ENCODE data around the gene BBS9. TPM values are rescaled to one million over a fixed set of nuclear protein-coding genes. Genes with fewer than 3 reads are reported as not detected.

The BBS9 gene
- total RNA-seq, 2 donors from 2014 or later = 7.9 to 11.0 TPM

DNA sequence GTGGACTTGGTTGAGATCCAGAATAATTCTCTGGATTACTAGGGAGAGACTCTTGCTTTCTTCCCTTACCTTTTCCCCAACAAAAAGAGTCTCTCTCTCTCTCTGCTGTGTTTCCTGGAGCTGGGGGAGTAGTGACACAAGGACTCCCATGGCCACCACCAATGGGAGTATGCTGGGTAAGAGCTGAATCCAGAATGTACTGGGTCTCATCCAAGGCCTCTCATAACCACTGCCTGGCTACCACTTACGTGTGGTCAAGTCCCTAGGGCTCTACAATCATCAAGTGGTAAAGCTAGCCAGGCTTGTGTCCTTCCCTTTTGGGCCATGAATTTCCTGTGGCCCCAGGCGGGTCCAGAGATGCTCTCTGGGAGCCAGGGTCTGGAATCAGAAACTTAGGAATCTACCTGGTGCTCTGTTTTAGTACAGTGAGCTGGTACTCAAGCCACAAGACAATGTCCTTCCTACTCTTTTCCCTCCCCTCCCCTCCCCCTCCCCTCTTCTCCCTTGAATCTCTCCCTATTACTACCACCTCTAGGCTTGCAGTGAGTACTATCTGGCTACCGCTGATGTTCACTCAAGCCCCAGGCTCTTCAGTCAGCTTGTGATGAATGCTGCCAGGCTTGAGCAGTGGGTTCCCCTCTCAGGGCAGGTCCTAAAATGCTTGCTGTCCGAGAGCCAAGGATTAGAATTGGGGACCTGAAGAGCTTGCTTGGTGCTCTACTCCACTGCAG is 196.6 kb downstream of the BBS9 start:
- DNase-seq = no peak
- intact Hi-C loops (cut with DNase I, micrococcal nuclease) = no loop called here
- no peak for ATAC-seq

DNA sequence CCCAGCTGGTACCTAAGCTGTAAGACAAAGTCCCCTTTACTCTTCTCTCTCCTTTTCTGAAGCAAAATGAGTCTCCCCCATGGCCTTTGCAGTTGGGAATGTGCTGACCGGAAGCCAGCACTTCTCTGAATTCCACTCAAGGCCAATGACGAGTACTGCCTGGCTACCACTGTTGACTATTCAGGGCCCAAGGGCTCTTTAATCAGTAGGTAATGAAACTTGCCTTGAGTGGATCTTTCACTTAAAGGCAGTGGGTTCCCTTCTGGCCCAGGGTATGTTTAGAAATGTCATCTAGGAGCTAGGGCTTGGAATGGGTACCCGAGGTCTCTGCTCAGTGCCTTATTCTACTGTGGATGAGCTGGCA is 197.1 kb downstream of the BBS9 start:
- DNase-seq = no peak
- intact Hi-C loops (cut with DNase I, micrococcal nuclease) = no loop called here
- ATAC-seq = no peak

DNA sequence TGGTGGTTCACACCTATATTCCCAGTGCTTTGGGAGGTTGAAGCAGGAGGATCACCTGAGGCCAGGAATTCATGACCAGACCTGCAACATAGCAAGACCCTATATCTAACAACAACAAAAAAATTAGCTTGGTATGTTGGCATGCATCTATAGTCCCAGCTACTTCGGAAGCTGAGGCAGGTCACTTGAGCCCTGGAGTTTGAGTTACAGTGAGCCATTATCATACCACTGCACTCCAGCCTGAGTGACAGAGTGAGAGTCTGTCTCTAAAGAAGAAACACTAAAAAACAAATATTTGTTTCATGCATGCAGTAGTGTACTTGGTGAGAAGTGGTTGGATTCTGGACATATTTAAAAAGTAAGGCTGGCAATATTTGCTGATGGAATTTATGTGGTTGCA is 198.1 kb downstream of the BBS9 start:
- ATAC-seq (no peak), DNase-seq (no peak)
- intact Hi-C loops (cut with DNase I, micrococcal nuclease) = no loop called here

DNA sequence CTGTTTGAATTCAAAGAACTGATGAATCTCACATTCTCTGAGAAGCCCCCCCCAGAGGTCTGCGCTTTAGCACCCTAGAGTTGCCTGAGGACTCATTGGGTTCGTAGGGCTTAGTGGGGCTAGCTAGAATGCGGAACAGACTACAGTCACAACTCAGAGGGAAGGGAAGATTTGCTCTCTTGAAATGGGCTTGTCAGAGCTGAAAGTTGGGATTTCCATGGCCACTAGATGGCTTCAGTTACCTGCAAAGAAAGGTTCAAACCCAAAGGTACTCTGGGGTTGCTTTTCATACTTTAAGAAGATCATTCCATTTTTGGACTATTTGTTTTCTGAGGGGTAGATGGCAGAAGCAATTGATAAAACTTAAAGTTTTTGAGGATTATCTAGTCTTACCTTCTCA is 205.0 kb downstream of the BBS9 start:
- no peak for ATAC-seq
- intact Hi-C loops (cut with DNase I, micrococcal nuclease) = no loop called here

DNA sequence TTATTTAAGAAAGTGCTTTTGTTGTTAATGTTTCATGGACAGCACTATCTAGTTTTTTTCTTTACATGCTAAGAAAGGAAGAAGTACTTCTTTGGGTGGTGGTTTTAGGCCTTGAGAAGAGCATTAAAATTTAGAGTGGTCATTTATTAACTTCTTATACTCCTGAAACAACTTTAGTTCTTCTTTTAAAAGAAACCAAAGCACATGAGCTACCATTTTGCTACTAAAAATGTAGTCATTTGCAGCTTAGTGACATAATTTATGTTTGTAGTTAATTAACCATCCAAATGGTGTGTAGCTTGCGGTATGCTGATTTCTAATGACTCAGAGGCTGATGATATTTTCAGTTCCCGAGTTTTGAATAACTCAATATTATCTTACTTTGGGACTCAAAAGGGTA is 207.5 kb downstream of the BBS9 start:
- DNase-seq = no peak
- intact Hi-C loops (cut with DNase I, micrococcal nuclease) = no loop called here
- no peak for ATAC-seq

More for the DNA sequence above, 205.0 kb downstream of the BBS9 start:
- no peak for DNase-seq

DNA sequence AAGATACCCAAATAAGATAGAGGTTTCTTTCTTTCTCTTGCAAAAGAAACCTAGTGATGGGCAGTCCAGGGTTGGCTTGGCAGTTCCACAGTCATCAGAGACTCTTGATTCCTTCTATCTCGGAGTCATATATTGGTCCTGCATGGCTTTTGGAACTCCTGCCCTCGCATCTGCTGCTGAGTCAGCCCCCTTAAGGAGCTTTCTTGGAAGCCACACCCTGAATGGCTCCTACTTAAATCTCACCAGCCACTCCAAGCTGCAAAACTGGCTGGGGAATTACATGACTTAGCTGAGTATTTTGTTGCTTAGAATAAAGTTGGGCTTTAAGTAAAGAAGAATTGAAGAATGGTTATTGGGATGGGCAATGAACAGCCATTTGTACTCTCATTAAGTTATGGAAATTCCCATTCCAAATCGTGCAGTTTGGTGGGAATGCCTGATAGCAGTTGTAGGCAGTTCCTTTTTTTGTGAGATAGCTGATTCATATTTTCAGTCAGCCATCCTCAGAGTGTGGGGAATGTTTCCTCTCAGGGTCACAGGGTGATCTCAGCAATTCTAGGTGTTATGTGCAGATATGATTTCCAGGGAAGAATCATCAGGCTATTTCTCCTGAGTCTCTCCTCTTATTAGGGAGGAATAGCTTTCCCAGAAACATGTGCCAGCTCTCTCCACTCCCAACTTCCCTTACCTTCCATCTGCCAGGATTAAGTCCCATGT is 209.9 kb downstream of the BBS9 start:
- no peak for DNase-seq
- ATAC-seq = no peak
- intact Hi-C loops (cut with DNase I, micrococcal nuclease) = no loop called here

DNA sequence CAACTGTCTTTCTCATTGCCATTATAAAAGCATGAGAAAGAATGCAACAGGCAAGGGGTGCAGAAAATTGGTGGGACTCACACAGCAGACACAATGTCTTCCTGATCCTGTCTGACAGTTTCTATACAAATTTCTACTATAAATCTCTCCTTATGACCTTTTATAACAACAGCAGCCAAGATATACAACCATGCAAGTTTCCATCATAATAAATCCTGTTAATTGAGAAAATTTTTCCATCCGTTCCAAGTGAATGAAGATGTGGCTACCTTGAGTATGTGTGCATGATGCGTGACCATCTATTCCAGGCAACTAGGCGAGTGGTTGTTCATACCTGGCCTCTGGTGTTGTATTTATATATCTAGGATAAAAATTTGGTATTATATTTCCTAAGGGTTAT is 216.7 kb downstream of the BBS9 start:
- no peak for DNase-seq
- intact Hi-C loops (cut with DNase I, micrococcal nuclease) = no loop called here
- no peak for ATAC-seq

DNA sequence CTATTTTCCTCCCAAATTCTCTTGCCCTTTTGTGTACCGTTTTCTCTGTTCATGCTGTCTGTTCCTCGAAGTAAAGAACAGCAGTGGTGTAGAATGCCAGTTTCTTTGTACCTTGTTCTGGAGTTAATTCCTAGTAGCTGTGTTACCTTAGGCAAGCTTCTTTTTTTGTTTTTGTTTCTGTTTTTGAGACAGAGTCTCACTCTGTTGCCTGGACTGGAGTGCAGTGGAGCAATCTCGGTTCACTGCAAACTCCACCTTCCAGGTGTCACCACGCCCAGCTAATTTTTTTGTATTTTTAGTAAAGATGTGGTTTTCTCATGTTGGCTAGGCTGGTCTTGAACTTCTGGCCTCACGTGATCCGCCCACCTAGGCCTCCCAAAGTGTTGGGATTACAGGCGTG is 221.2 kb downstream of the BBS9 start:
- ATAC-seq (no peak), DNase-seq (no peak)
- intact Hi-C loops (cut with DNase I, micrococcal nuclease) = no loop called here

DNA sequence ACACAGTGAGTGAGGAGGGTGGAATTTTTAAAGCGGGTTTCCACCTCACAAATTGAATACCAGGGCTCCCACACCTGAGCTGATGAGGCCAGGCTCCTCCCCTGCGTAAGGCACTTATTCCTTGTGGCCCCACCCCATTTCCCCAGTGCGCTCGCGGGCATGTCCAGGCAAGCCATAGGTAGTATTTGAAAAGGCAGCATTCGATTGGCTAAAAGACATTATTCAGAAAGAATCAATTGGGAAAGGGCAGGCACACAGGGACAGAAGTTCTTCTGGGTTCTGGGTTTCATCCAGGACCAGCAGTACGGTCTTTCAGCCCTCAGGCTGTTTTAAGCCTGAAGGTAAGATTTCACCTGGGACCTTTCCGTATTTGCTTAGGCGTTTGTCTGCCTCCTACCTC is 222.3 kb downstream of the BBS9 start:
- intact Hi-C loops (cut with DNase I, micrococcal nuclease) = no loop called here
- DNase-seq (no peak), ATAC-seq (no peak)

DNA sequence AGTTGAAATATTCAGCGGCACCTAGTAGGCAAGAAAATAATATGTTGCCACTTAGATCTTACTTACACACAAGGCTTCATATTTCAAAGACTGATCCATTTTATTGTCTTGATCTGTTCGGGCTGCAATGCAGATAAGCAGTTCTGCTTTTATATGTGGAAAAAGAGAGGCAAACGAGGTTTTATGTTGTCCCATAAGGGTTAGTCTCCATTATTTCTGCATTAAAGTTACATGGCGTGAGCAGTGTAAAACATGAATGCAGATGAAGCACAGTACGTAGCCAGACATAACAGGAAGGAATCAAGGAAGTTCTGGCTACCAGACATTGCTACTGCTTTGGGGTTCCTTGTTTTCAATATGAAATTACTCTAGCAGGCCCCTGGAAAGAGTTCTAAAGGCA is 224.8 kb downstream of the BBS9 start:
- no peak for DNase-seq
- intact Hi-C loops (cut with DNase I, micrococcal nuclease) = no loop called here
- ATAC-seq = no peak

DNA sequence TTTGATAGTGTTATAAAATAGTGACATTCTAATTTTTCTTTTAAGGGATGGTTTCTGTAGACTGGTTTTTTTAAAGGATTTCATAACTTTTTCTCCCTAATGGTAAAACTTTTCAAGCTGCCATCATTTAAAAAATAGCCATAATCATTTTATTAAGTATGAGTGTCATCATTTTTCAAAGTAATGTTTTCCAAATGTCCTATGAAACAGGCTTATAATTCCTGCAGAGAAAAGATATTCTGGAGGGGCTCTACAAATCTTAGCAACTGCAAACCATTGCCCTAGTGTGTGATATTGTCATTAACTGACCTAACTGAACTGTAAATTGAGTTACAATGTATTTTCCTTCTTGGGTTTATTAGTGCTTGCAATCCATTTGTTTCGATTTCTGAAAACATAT is 226.0 kb downstream of the BBS9 start:
- ATAC-seq (no peak), DNase-seq (no peak)
- intact Hi-C loops (cut with DNase I, micrococcal nuclease) = no loop called here

DNA sequence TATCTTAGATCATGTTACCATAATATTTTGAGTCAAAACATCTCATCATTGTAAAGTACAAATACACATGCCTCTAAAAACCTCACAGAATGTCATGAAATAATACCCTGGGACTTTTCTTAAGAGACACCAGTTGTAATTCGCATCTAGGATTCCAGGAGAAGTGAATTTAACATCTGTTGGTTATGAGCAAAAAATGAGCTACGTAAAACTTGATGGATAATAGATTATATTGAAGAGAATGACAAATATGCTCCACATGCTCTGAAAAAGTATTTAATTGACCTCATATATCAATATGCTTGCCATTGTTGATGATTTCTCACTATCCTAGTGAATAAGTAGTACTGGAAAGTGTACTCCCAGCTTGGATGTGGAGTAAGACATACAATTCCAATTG is 227.0 kb downstream of the BBS9 start:
- intact Hi-C loops (cut with DNase I, micrococcal nuclease) = no loop called here
- DNase-seq (no peak), ATAC-seq (no peak)

DNA sequence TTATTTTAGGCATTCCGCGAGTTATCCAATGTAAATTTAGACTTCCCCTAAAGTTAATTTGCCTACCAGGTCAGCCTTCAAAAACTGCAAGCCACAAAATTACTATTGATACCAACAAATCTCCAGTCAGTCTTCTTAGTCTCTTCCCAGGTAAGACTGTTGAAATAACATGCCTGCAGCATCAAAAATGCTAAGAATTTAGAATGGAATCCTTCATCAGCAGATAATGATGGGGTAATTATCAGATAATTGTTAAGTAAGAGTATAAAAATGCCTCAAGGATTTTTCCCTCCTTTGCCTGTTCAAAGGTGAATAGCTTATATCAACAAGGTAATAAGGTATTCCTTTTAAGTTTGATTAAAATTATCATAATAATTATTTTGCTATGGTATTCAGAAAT is 228.5 kb downstream of the BBS9 start:
- ATAC-seq (no peak), DNase-seq (no peak)
- intact Hi-C loops (cut with DNase I, micrococcal nuclease) = no loop called here

DNA sequence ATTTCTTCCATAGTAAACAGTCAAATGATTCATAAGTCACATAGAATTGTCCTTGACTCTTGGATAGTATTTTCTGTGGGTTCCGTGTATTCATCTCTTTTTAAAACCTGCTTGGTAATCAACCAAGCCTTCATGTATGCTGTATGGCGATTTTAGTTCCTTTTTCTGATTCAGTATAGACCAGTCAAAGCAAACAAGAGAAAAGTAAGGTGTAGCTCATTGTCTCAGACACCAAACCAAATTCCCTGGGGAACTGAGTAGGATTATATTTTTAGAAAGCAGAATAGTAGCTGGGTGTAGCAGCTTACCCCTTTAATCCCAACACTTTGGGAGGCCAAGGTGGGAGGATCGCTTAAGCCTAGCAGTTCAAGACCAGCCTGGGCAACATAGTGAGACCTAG is 240.5 kb downstream of the BBS9 start:
- DNase-seq (no peak), ATAC-seq (no peak)
- intact Hi-C loops (cut with DNase I, micrococcal nuclease) = no loop called here

DNA sequence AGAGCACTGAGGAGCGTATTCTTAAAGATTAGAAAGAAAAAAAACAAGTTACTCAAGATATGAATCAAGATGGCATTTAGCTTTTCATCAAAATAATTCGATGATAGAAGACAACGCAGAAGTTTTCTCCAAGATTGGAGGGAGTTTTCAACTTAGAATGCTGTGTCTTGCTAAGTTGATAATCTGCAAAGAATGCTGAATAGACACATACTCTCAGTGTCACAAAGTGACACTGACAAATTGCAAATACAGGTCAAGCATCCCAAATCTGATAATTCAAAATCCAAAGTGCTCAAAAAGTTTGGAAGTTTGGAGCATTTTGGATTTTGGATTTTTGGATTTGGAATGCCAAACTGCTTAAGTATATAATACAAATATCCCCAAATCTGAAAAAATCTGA is 243.8 kb downstream of the BBS9 start:
- ATAC-seq (no peak), DNase-seq (no peak)
- intact Hi-C loops (cut with DNase I, micrococcal nuclease) = no loop called here

DNA sequence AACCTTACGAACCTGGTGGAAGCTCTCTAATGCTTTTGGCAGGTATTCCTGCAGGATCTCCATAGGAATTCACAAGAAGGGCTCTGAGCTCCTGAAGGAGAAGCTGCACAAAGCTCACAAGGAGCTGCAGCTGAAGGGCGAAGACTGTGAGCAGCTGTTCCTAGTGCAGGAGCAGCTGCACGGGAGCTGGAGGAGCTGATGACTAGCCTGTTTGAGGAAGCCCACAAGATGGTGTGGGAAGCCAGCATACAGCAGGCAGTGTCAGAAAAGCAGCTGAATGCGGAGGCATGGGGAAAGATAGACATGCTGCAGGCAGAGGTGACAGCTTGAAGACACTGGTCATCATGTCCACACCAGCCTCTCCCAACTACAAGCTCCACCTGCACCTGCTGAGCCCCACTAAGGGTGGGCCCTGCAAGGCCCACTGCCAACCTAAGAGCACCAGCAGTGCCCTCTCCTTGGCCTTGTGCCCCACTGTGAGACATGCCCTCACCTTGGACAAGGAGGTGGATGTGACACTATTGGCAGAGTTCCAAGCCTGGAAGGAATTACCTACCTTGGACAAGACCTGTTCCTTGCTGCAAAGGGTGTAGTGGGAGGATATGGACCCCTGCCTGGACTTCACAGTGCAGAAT is 250.6 kb downstream of the BBS9 start:
- intact Hi-C loops (cut with DNase I, micrococcal nuclease) = no loop called here
- ATAC-seq (no peak), DNase-seq (no peak)

DNA sequence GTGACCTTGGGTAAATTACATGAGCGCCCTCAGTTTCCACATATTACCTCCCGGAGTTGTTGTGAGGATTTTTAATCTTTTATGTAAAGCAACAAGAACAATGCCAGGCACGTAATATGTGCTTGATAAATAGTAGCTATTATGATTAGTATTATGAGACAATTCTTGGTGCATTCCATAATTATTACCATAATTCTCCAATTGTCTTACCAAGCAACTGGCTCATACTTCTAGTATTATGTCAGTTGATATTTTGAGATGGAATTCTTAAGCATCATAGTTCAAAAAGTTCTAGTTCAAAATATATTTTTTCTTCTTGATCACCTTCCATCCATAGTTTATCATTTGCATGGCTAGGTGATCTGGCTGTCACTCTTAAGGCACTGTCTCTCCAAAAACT is 259.0 kb downstream of the BBS9 start:
- no peak for ATAC-seq
- intact Hi-C loops (cut with DNase I, micrococcal nuclease) = no loop called here

DNA sequence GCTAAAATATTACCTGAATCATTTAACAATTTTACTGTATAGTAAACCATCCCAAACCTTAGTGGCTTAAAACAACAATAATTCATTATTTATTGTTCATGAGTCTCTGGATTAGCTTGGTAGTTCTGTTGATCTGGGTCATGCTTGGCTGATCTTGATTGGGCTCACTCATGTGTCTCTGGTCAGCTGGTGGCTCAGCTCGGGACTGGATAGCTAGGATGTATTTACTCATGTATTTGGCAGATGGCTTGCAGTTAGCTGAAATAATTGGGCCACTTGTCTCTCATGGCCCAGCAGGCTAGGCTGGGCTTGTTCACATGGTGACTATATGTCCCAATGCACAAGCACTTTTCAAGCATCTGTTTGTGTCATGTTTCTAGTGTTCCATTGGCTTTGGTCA is 262.8 kb downstream of the BBS9 start:
- intact Hi-C loops (cut with DNase I, micrococcal nuclease) = no loop called here
- no peak for ATAC-seq
- no peak for DNase-seq

More for the DNA sequence above, 259.0 kb downstream of the BBS9 start:
- no peak for DNase-seq

DNA sequence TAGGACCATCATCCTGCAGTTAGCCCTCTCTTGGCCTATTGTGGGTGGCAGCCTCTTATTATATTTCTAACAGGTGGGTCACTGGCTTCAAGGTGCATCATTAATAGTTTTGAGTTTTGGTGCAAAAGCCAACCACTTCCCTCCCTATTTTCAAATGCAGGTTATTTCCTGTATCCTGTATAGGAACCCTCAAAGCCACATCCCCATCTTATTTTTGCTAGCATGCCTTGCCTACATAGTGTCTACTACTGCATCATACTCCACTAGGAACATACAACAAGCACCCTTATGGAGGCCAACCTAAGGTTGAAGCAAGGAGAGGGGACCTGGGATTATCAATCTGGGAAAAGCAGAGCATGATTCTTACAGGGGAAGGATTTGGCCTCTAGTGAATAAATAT is 264.4 kb downstream of the BBS9 start:
- intact Hi-C loops (cut with DNase I, micrococcal nuclease) = no loop called here

DNA sequence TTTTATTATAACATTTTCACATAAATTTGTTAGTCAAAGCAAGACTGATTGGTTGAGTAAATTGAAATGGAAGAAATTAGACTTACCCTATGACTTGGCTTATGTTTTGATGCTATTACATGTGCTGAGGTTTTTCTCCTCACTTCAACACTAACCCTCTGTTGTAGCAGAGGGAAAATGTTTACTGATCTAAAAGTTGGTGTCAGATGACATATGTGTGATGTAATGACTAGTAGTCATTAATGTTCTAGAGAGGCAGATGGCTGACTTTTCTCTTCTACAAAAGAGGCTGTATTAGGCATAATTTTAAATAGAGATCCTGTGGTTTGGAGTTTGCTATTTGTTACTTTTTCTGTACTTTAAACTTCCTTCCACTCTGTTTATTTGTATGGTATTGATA is 266.0 kb downstream of the BBS9 start:
- ATAC-seq (no peak), DNase-seq (no peak)
- intact Hi-C loops (cut with DNase I, micrococcal nuclease) = no loop called here

More for the DNA sequence above, 264.4 kb downstream of the BBS9 start:
- DNase-seq = no peak
- no peak for ATAC-seq

Data from left colon (tissue), 2 donors.